Liver (tissue), 9 donors: ENCODE results near the gene SDF4. TPM values are rescaled to one million over a fixed set of nuclear protein-coding genes. Genes with fewer than 3 reads are reported as not detected.

Experiments used
- DNase-seq: peaks from one replicate; pipeline ENCODE4 v3.0.0-alpha.2; 2017; ENCODE audit warnings: low spot score
- H3K27ac ChIP-seq, 2 donors: one replicate each; pipeline ENCODE4 v1.7.0; 2013; ENCODE audit warnings: inconsistent platforms in 2 of 2, low read length in 2 of 2, control low read depth in 1 of 2, low read depth in 1 of 2, mild to moderate bottlenecking in 1 of 2
- H3K27me3 ChIP-seq, 4 donors: one replicate each; pipeline versions ENCODE4 v1.6.1 to v1.7.0; 2013; ENCODE audit warnings: low read length in 3 of 4, inconsistent platforms in 1 of 4, mild to moderate bottlenecking in 1 of 4, moderate library complexity in 1 of 4; ENCODE audit not compliant: control insufficient read depth in 4 of 4, insufficient read depth in 4 of 4
- H3K36me3 ChIP-seq, 4 donors: one replicate each; pipeline versions ENCODE4 v1.6.1 to v1.7.0; 2013; ENCODE audit warnings: low read length in 3 of 4, mild to moderate bottlenecking in 3 of 4, low read depth in 1 of 4, moderate library complexity in 1 of 4; ENCODE audit not compliant: control insufficient read depth in 4 of 4, insufficient read depth in 3 of 4
- H3K4me1 ChIP-seq, 4 donors: one replicate each; pipeline versions ENCODE4 v1.6.1 to v1.7.0; 2013; ENCODE audit warnings: low read length in 3 of 4, mild to moderate bottlenecking in 3 of 4, moderate library complexity in 1 of 4; ENCODE audit not compliant: control insufficient read depth in 4 of 4, insufficient read depth in 4 of 4
- H3K4me3 ChIP-seq, 3 donors: one replicate each; pipeline versions ENCODE4 v1.6.1 to v1.7.0; 2013; ENCODE audit warnings: low read length in 3 of 3, control low read depth in 1 of 3, low read depth in 1 of 3, mild to moderate bottlenecking in 1 of 3
- H3K9ac ChIP-seq, 2 donors: one replicate each; pipeline ENCODE4 v1.7.0; 2013; ENCODE audit warnings: low read length in 2 of 2, mild to moderate bottlenecking in 2 of 2, moderate library complexity in 2 of 2, control low read depth in 1 of 2, low read depth in 1 of 2
- H3K9me3 ChIP-seq, 4 donors: one replicate each; pipeline versions ENCODE4 v1.6.1 to v1.7.0; 2013; ENCODE audit warnings: low read length in 3 of 4; ENCODE audit not compliant: control insufficient read depth in 4 of 4
- ATF3 ChIP-seq: IDR thresholded peaks from 2 replicates; pipeline ENCODE4 v1.6.1; 2016; ENCODE audit warnings: antibody characterized with exemption
- FOXA1 ChIP-seq: IDR thresholded peaks from 2 replicates; pipeline ENCODE4 v1.6.1; 2016; ENCODE audit warnings: antibody characterized with exemption
- GABPA ChIP-seq, 2 donors: IDR thresholded peaks in 1 of 2; conservative IDR thresholded peaks in 1 of 2; 2 replicates each; pipeline ENCODE4 v1.6.1; 2016; ENCODE audit warnings: antibody characterized with exemption in 2 of 2, mild to moderate bottlenecking in 1 of 2, moderate library complexity in 1 of 2
- HNF4A ChIP-seq, 2 donors: conservative IDR thresholded peaks; 2 replicates each; pipeline ENCODE4 v1.6.1; 2016; ENCODE audit warnings: antibody characterized with exemption in 2 of 2, mild to moderate bottlenecking in 2 of 2
- HNF4G ChIP-seq: IDR thresholded peaks from 2 replicates; pipeline ENCODE4 v1.6.1; 2016; ENCODE audit warnings: antibody characterized with exemption
- JUND ChIP-seq, 2 donors: IDR thresholded peaks; 2 replicates each; pipeline ENCODE4 v1.6.1; 2016; ENCODE audit warnings: antibody characterized with exemption in 2 of 2
- NR2F2 ChIP-seq: IDR thresholded peaks from 2 replicates; pipeline ENCODE4 v1.6.1; 2016; ENCODE audit warnings: antibody characterized with exemption
- RAD21 ChIP-seq, 2 donors: IDR thresholded peaks; 2 replicates each; pipeline ENCODE4 v1.6.1; 2016; ENCODE audit warnings: antibody characterized with exemption in 2 of 2, mild to moderate bottlenecking in 2 of 2
- RXRA ChIP-seq, 2 donors: IDR thresholded peaks; 2 replicates each; pipeline ENCODE4 v1.6.1; 2017 to 2018; ENCODE audit warnings: antibody characterized with exemption in 2 of 2, mild to moderate bottlenecking in 1 of 2
- TAF1 ChIP-seq: conservative IDR thresholded peaks from 2 replicates; pipeline ENCODE4 v1.6.1; 2016; ENCODE audit warnings: antibody characterized with exemption, mild to moderate bottlenecking
- YY1 ChIP-seq: IDR thresholded peaks from 2 replicates; pipeline ENCODE4 v1.6.1; 2016; ENCODE audit warnings: antibody characterized with exemption, mild to moderate bottlenecking
- WGBS: extraction: QIAGEN DNeasy Blood & Tissue Kit; methylation state at CpG from one replicate; pipeline ENCODE4 v1.1.7; 2013; 5-methylcytosine and 5-hydroxymethylcytosine counted together
- polyA plus RNA-seq, 2 donors: library from polyadenylated mRNA; stranded (reverse) in 1 of 2; unstranded in 1 of 2; fragments of 200-250 nt in 1 of 2; fragments of >200 nt in 1 of 2; fragmentation: Nextera tagmentation in 1 of 2; extraction: Ambion mirVana in 1 of 2; gene quantifications; one replicate each; pipeline versions ENCODE4 v1.2.1 to v1.2.3, GENCODE V29; 2013 to 2015
- total RNA-seq, 2 donors: library from RNA; depleted of rRNA; stranded (reverse); fragments of >200 nt; gene quantifications; one replicate each; pipeline ENCODE4 v1.2.3, GENCODE V29; 2014
- TF ChIP-seq, protein P1 (sequence below): IDR thresholded peaks from 2 replicates; pipeline ENCODE4 v1.6.1; 2016; ENCODE audit warnings: antibody characterized with exemption, mild to moderate bottlenecking
- TF ChIP-seq, protein P2 (sequence below): fragments of 150-350 bp; IDR thresholded peaks from 2 replicates; pipeline ENCODE4 v1.5.1; 2017; ENCODE audit warnings: improper control_type of control experiment, low read depth, low read length; ENCODE audit not compliant: missing input control
- TF ChIP-seq, protein P3 (sequence below): IDR thresholded peaks from 2 replicates; pipeline ENCODE4 v1.6.1; 2016; ENCODE audit warnings: antibody characterized with exemption
- donor health status: healthy.
- donor health status: healthy.
- donor health status: healthy.
- donor health status: healthy.
- donor health status: healthy.

The SDF4 gene
- total and polyA plus RNA-seq, 4 donors = 48.7 to 180 (median 75.9) TPM

GRCh38 chr1:1232208-1232795 lies 501 bp upstream of the SDF4 start, which contains the start of gene B3GALT6:
Gene B3GALT6 (plus strand): TSS chr1:1232237. CDS start chr1:1232279, 42 bp downstream.
- Histone ChIP-seq H3K9me3 (no peaks in the 10 kb centered on the region), H3K27me3 (no peaks in the 10 kb centered on the region), H3K4me3 (peak within 1 kb of the TSS; percentile 72 to 99 (median 92)), H3K36me3 (peaks cover 4 to 12% (median 7%) of the 10 kb centered on the region in 4 donors), H3K9ac (peak within 1 kb of the TSS; percentile 87 to 99), H3K4me1 (peaks cover 14 to 32% (median 25%) of the 10 kb centered on the region in 4 donors), H3K27ac (peak within 1 kb of the TSS; percentile 71 to 88)
- 11% methylated on average over 100 of the region's 100 CpGs for WGBS
- TF ChIP-seq RXRA (IDR thresholded peaks at IDR 0.05) (no peak), ATF3 (no peak), FOXA1 (no peak), GABPA (IDR thresholded peaks at IDR 0.05 in 1 of 2, conservative IDR thresholded peaks at IDR 0.05 in 1 of 2) (no peak), NR2F2 (no peak)
- DNase-seq = no peak

DNA sequence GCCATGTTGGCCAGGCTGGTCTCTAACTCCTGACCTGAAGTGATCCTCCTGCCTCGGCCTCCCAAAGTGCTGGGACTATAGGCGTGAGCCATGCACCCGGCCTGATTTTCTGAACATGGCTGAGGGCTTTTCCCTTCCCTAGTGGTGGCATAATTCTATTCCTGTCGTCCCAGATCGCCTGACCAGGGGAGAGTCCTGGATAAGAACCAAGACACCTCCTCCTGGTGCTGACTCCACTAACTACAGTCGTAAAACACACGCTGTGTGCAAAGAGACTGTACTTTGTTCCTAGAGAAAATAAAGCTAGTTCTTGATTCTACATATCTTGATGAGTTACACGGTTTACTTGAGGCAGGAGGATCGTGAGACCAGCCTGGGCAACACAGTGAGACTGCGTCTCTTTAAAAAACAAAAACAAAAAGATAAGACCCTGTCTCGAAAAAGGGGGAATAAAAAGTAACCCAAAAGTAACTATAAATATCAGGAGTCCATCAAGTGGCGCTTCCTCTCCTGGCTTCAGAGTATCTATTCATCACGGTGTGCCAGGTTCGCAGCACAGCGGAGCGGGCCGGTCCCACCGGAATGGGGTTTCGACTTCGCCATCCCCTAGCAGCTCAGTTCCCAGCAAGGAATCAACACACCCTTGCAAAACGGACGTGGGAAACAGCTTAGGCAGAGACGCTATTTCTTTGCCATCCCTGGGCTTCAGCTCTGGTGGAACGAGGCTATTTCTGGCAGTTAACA lies 973 bp downstream of the SDF4 start:
- DNase-seq = no peak
- peaks cover 7 to 22% (median 11%) of the 10 kb centered on the region in 4 donors for H3K36me3 ChIP-seq

DNA sequence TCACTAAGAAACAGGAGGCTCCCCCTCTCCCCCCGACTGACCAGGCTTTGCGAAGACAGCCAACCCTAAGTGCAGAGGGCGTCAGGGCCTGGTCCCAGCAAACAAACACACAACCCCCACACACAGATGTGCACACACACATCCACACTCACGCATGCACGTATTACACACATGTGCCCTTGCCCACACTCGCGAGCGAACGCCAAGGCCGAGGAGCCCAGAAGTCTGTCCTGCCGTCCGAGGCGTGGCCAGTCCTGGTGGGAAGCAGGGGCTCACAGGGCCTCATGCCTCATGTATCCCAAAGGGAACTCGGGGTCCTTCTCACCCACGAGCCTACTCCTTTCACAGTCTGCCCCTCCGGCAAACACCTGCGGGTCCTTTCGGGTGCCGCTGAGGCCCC lies 2.0 kb downstream of the SDF4 start:
- WGBS = 91% methylated on average over 19 of the region's 19 CpGs
- Histone ChIP-seq H3K36me3 (peaks cover 7 to 27% (median 14%) of the 10 kb centered on the region in 4 donors), H3K4me1 (peaks cover 14 to 27% (median 23%) of the 10 kb centered on the region in 4 donors), H3K9me3 (no peaks in the 10 kb centered on the region), H3K9ac (no peak overlapping the region), H3K27me3 (no peaks in the 10 kb centered on the region), H3K27ac (no peak overlapping the region), H3K4me3 (no peak overlapping the region)
- DNase-seq = no peak
- TF ChIP-seq FOXA1 (no peak), JUND (IDR thresholded peaks at IDR 0.05) (no peak), ATF3 (no peak), HNF4A (conservative IDR thresholded peaks at IDR 0.05) (no peak), HNF4G (no peak), RAD21 (IDR thresholded peaks at IDR 0.05) (no peak), GABPA (IDR thresholded peaks at IDR 0.05 in 1 of 2, conservative IDR thresholded peaks at IDR 0.05 in 1 of 2) (no peak), NR2F2 (no peak)
- TF ChIP-seq, protein P1, sequence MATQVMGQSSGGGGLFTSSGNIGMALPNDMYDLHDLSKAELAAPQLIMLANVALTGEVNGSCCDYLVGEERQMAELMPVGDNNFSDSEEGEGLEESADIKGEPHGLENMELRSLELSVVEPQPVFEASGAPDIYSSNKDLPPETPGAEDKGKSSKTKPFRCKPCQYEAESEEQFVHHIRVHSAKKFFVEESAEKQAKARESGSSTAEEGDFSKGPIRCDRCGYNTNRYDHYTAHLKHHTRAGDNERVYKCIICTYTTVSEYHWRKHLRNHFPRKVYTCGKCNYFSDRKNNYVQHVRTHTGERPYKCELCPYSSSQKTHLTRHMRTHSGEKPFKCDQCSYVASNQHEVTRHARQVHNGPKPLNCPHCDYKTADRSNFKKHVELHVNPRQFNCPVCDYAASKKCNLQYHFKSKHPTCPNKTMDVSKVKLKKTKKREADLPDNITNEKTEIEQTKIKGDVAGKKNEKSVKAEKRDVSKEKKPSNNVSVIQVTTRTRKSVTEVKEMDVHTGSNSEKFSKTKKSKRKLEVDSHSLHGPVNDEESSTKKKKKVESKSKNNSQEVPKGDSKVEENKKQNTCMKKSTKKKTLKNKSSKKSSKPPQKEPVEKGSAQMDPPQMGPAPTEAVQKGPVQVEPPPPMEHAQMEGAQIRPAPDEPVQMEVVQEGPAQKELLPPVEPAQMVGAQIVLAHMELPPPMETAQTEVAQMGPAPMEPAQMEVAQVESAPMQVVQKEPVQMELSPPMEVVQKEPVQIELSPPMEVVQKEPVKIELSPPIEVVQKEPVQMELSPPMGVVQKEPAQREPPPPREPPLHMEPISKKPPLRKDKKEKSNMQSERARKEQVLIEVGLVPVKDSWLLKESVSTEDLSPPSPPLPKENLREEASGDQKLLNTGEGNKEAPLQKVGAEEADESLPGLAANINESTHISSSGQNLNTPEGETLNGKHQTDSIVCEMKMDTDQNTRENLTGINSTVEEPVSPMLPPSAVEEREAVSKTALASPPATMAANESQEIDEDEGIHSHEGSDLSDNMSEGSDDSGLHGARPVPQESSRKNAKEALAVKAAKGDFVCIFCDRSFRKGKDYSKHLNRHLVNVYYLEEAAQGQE = no peak
- TF ChIP-seq, protein P2, sequence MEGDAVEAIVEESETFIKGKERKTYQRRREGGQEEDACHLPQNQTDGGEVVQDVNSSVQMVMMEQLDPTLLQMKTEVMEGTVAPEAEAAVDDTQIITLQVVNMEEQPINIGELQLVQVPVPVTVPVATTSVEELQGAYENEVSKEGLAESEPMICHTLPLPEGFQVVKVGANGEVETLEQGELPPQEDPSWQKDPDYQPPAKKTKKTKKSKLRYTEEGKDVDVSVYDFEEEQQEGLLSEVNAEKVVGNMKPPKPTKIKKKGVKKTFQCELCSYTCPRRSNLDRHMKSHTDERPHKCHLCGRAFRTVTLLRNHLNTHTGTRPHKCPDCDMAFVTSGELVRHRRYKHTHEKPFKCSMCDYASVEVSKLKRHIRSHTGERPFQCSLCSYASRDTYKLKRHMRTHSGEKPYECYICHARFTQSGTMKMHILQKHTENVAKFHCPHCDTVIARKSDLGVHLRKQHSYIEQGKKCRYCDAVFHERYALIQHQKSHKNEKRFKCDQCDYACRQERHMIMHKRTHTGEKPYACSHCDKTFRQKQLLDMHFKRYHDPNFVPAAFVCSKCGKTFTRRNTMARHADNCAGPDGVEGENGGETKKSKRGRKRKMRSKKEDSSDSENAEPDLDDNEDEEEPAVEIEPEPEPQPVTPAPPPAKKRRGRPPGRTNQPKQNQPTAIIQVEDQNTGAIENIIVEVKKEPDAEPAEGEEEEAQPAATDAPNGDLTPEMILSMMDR = no peak

More for the DNA sequence above, 973 bp downstream of the SDF4 start:
- H3K9ac ChIP-seq = peak overlapping the region; percentile 87 to 99
- peak overlapping the region; percentile 72 to 99 (median 92) for H3K4me3 ChIP-seq
- no peaks in the 10 kb centered on the region for H3K9me3 ChIP-seq
- TF ChIP-seq HNF4G = no peak
- TF ChIP-seq NR2F2 = no peak
- TF ChIP-seq HNF4A (conservative IDR thresholded peaks at IDR 0.05) = peak; percentile 36 to 47
- TF ChIP-seq GABPA (IDR thresholded peaks at IDR 0.05 in 1 of 2, conservative IDR thresholded peaks at IDR 0.05 in 1 of 2) = no peak
- no peak for TF ChIP-seq FOXA1
- TF ChIP-seq RAD21 (IDR thresholded peaks at IDR 0.05) = no peak
- TF ChIP-seq YY1 = no peak
- TF ChIP-seq TAF1 = no peak
- TF ChIP-seq, protein P2 = peak; percentile 39
- TF ChIP-seq, protein P3, sequence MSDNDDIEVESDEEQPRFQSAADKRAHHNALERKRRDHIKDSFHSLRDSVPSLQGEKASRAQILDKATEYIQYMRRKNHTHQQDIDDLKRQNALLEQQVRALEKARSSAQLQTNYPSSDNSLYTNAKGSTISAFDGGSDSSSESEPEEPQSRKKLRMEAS = no peak
- no peak for TF ChIP-seq RXRA (IDR thresholded peaks at IDR 0.05)
- peaks cover 14 to 27% (median 23%) of the 10 kb centered on the region in 4 donors for H3K4me1 ChIP-seq
- 10% methylated on average over 24 of the region's 24 CpGs for WGBS
- no peaks in the 10 kb centered on the region for H3K27me3 ChIP-seq
- peak overlapping the region; percentile 71 to 88 for H3K27ac ChIP-seq
